Uterus (tissue), 4 donors: Measurements from ENCODE around the gene AQP1. TPM values are rescaled to one million over a fixed set of nuclear protein-coding genes. Genes with fewer than 3 reads are reported as not detected.

Experiments
- DNase-seq, 2 donors: peaks; one replicate each; pipeline ENCODE4 v3.0.0-alpha.2; 2019 to 2020
- H3K27ac ChIP-seq, 2 donors: fragments of 200-600 bp; sonication (generic); 1 replicate in 1 of 2; 2 replicates in 1 of 2; pipeline ENCODE4 v1.5.1; 2016 to 2018
- H3K27me3 ChIP-seq, 2 donors: fragments of 200-600 bp; sonication (generic); one replicate each; pipeline ENCODE4 v1.5.1; 2018 to 2019; ENCODE audit warnings: control low read depth in 1 of 2
- H3K36me3 ChIP-seq, 2 donors: fragments of 200-600 bp; sonication (generic); one replicate each; pipeline ENCODE4 v1.5.1; 2019; ENCODE audit warnings: control low read depth in 1 of 2
- H3K4me1 ChIP-seq, 2 donors: fragments of 200-600 bp; sonication (generic); one replicate each; pipeline ENCODE4 v1.5.1; 2018 to 2019; ENCODE audit warnings: control low read depth in 1 of 2
- H3K4me3 ChIP-seq, 2 donors: fragments of 200-600 bp; sonication (generic); 1 replicate in 1 of 2; 2 replicates in 1 of 2; pipeline ENCODE4 v1.5.1; 2018 to 2019; ENCODE audit warnings: mild to moderate bottlenecking in 1 of 2
- H3K9me3 ChIP-seq, 2 donors: fragments of 200-600 bp; sonication (generic); one replicate each; pipeline ENCODE4 v1.5.1; 2019; ENCODE audit warnings: control low read depth in 1 of 2
- CTCF ChIP-seq, 4 experiments: fragments of 200-600 bp in 2 of 4; fragments of 450-650 bp in 2 of 4; sonication (generic) in 2 of 4; IDR thresholded peaks; one replicate each; pipeline ENCODE4 v1.5.1; 2016 to 2019; ENCODE audit warnings: antibody characterized with exemption in 4 of 4, mild to moderate bottlenecking in 2 of 4, moderate library complexity in 1 of 4
- POLR2A ChIP-seq, 2 donors: fragments of 450-650 bp; IDR thresholded peaks; one replicate each; pipeline ENCODE4 v1.6.1; 2016; ENCODE audit warnings: antibody characterized with exemption in 2 of 2, mild to moderate bottlenecking in 1 of 2, moderate library complexity in 1 of 2
- intact Hi-C: fragments of 100-400 bp; cut with DNase I; formaldehyde crosslinking; loops from one replicate; pipeline ENCODE4 v1.15.1; 2023; ENCODE audit warnings: low total_unique reads
- total RNA-seq, 4 donors: library from RNA; depleted of rRNA in 3 of 4; stranded (reverse); fragments of >200 nt in 3 of 4; gene quantifications; one replicate each; pipeline versions ENCODE4 v1.1.0 to v1.2.4, GENCODE V29; 2014 to 2023
- donor health status: DM: yes; HTN: yes; CAD: no.

Gene AQP1
- total RNA-seq, 4 donors from 2014 or later: 69.6 to 477 (median 370) TPM

- Histone ChIP-seq H3K4me1 (peaks cover 0 to 6% of the 10 kb centered on the region in 2 donors), H3K9me3 (no peaks in the 10 kb centered on the region), H3K27ac (no peak overlapping the region), H3K4me3 (no peak overlapping the region), H3K27me3 (no peaks in the 10 kb centered on the region), H3K36me3 (no peaks in the 10 kb centered on the region)
- no peak for TF ChIP-seq CTCF (IDR thresholded peaks at IDR 0.05)
- TF ChIP-seq POLR2A (IDR thresholded peaks at IDR 0.05): no peak
- no peak for DNase-seq
- intact Hi-C loops: no loop called here
Measured at GRCh38 chr7:30923774-30924413, 12.2 kb downstream of the AQP1 start.

GRCh38 chr7:30924624-30925023 is 13.0 kb downstream of the AQP1 start:
- H3K4me3 ChIP-seq: no peak overlapping the region
- no peaks in the 10 kb centered on the region for H3K36me3 ChIP-seq
- DNase-seq: no peak
- peaks cover 0 to 6% of the 10 kb centered on the region in 2 donors for H3K4me1 ChIP-seq
- no peaks in the 10 kb centered on the region for H3K27me3 ChIP-seq
- intact Hi-C loops: no loop called here
- TF ChIP-seq CTCF (IDR thresholded peaks at IDR 0.05) (no peak), POLR2A (IDR thresholded peaks at IDR 0.05) (no peak)
- H3K9me3 ChIP-seq: no peaks in the 10 kb centered on the region
- H3K27ac ChIP-seq: no peak overlapping the region

GRCh38 chr7:30925117-30925516 is 13.5 kb downstream of the AQP1 start:
- Histone ChIP-seq H3K4me3 (no peak overlapping the region), H3K9me3 (no peaks in the 10 kb centered on the region), H3K27me3 (no peaks in the 10 kb centered on the region), H3K4me1 (peaks cover 0 to 6% of the 10 kb centered on the region in 2 donors), H3K36me3 (no peaks in the 10 kb centered on the region), H3K27ac (no peak overlapping the region)
- DNase-seq: no peak
- TF ChIP-seq CTCF (IDR thresholded peaks at IDR 0.05): no peak
- no peak for TF ChIP-seq POLR2A (IDR thresholded peaks at IDR 0.05)
- intact Hi-C loops: no loop called here

- DNase-seq: peak in 1 of 2 donors; percentile 10
- no peak overlapping the region for H3K4me3 ChIP-seq
- H3K36me3 ChIP-seq: no peaks in the 10 kb centered on the region
- H3K4me1 ChIP-seq: peaks cover 0 to 1% of the 10 kb centered on the region in 2 donors
- TF ChIP-seq CTCF (IDR thresholded peaks at IDR 0.05) (no peak), POLR2A (IDR thresholded peaks at IDR 0.05) (no peak)
- intact Hi-C loops: no loop called here
- H3K9me3 ChIP-seq: no peaks in the 10 kb centered on the region
- H3K27me3 ChIP-seq: no peaks in the 10 kb centered on the region
- no peak overlapping the region for H3K27ac ChIP-seq
Measured at GRCh38 chr7:30925913-30926312, 14.3 kb downstream of the AQP1 start.

- Histone ChIP-seq H3K4me3 (no peak overlapping the region), H3K36me3 (no peaks in the 10 kb centered on the region), H3K27ac (no peak overlapping the region), H3K4me1 (no peaks in the 10 kb centered on the region), H3K9me3 (no peaks in the 10 kb centered on the region), H3K27me3 (no peaks in the 10 kb centered on the region)
- TF ChIP-seq POLR2A (IDR thresholded peaks at IDR 0.05): no peak
- no peak for TF ChIP-seq CTCF (IDR thresholded peaks at IDR 0.05)
- intact Hi-C loops: no loop called here
- DNase-seq: peak in 1 of 2 donors; percentile 14
Measured at GRCh38 chr7:30926313-30926712, 14.7 kb downstream of the AQP1 start.
